Stomach (tissue), 9 donors: ENCODE results near the gene CARD6. TPM values are rescaled to one million over a fixed set of nuclear protein-coding genes. Genes with fewer than 3 reads are reported as not detected.

Experiments
- DNase-seq, 2 donors: peaks; one replicate each; pipeline versions ENCODE4 v3.0.0 to v3.0.0-alpha.2; 2013 to 2019
- H3K27ac ChIP-seq, 5 donors: fragments of 200-600 bp in 4 of 5; sonication (generic) in 4 of 5; one replicate each; pipeline ENCODE4 v1.5.1; 2013 to 2019; ENCODE audit warnings: mild to moderate bottlenecking in 1 of 5, moderate library complexity in 1 of 5
- H3K27me3 ChIP-seq, 3 donors: fragments of 200-600 bp; sonication (generic); one replicate each; pipeline ENCODE4 v1.5.1; 2017 to 2019; ENCODE audit warnings: mixed run types in 1 of 3
- H3K36me3 ChIP-seq, 4 donors: fragments of 200-600 bp; sonication (generic); 1 replicate in 3 of 4; 2 replicates in 1 of 4; pipeline ENCODE4 v1.5.1; 2016 to 2019
- H3K4me1 ChIP-seq, 4 donors: fragments of 200-600 bp; sonication (generic); one replicate each; pipeline ENCODE4 v1.5.1; 2016 to 2019
- H3K4me3 ChIP-seq, 4 donors: fragments of 200-600 bp; sonication (generic) in 3 of 4; one replicate each; pipeline ENCODE4 v1.5.1; 2016 to 2019; ENCODE audit warnings: mild to moderate bottlenecking in 1 of 4
- H3K9me3 ChIP-seq, 4 donors: fragments of 200-600 bp; sonication (generic); one replicate each; pipeline ENCODE4 v1.5.1; 2016 to 2019
- CTCF ChIP-seq, 7 experiments: fragments of 450-650 bp in 4 of 7; fragments of 200-600 bp in 3 of 7; sonication (generic) in 3 of 7; IDR thresholded peaks; one replicate each; pipeline ENCODE4 v1.5.1; 2016 to 2019; ENCODE audit warnings: antibody characterized with exemption in 7 of 7, control low read depth in 2 of 7, mild to moderate bottlenecking in 1 of 7
- EP300 ChIP-seq: sonication (generic); formaldehyde crosslinking; IDR thresholded peaks from one replicate; pipeline ENCODE4 v1.6.1; 2017; ENCODE audit warnings: antibody characterized with exemption
- POLR2A ChIP-seq, 4 donors: fragments of 450-650 bp; IDR thresholded peaks; one replicate each; pipeline ENCODE4 v1.6.1; 2016; ENCODE audit warnings: antibody characterized with exemption in 4 of 4, control low read depth in 2 of 4, mild to moderate bottlenecking in 1 of 4, moderate library complexity in 1 of 4
- POLR2AphosphoS5 ChIP-seq, 3 donors: sonication (generic); formaldehyde crosslinking; IDR thresholded peaks; one replicate each; pipeline ENCODE4 v1.6.1; 2016; ENCODE audit warnings: antibody characterized with exemption in 3 of 3
- WGBS, 5 donors: extraction: QIAGEN DNeasy Blood & Tissue Kit in 3 of 5; methylation state at CpG; one replicate each; pipeline versions ENCODE4 v1.1.5 to v1.1.7; 2013 to 2018; 5-methylcytosine and 5-hydroxymethylcytosine counted together
- intact Hi-C: fragments of 100-400 bp; cut with DNase I; formaldehyde crosslinking; loops from one replicate; pipeline ENCODE4 v1.15.1; 2023; ENCODE audit warnings: low total_unique reads
- polyA plus RNA-seq, 3 donors: library from polyadenylated mRNA; stranded (reverse); fragments of 200-250 nt; gene quantifications; one replicate each; pipeline ENCODE4 v1.2.3, GENCODE V29; 2013
- total RNA-seq, 5 donors: library from RNA; depleted of rRNA; stranded (reverse); fragments of >200 nt; gene quantifications; one replicate each; pipeline versions ENCODE4 v1.1.0 to v1.2.3, GENCODE V29; 2014 to 2016
- donor health status: healthy with polysubstance abuse.
- donor health status: Bipolar disorder and iron deficiency.
- donor health status: healthy.

CARD6 gene
- total and polyA plus RNA-seq, 8 donors, result 2.0 to 30.8 (median 10.7) TPM

- no peak for TF ChIP-seq CTCF (IDR thresholded peaks at IDR 0.05)
- TF ChIP-seq POLR2A (IDR thresholded peaks at IDR 0.05), result no peak
- TF ChIP-seq EP300, result no peak
- peak in 2 of 3 donors; percentile 54 to 75 for TF ChIP-seq POLR2AphosphoS5 (IDR thresholded peaks at IDR 0.05)
- H3K36me3 ChIP-seq, result no peaks in the 10 kb centered on the region
- 10 to 24% (median 11%) methylated on average over 3 of the region's 3 CpGs for whole genome bisulfite sequencing, 5 donors
- H3K4me3 ChIP-seq, result peak overlapping the region; percentile 96 to 100 (median 98)
- no peaks in the 10 kb centered on the region for H3K27me3 ChIP-seq
- peak overlapping the region in 4 of 5 donors; percentile 96 to 99 (median 98) for H3K27ac ChIP-seq
- no peak for DNase-seq
- H3K9me3 ChIP-seq, result no peaks in the 10 kb centered on the region
- H3K4me1 ChIP-seq, result peaks cover 18 to 67% (median 42%) of the 10 kb centered on the region in 4 donors
- intact Hi-C loops, result no loop called here
These were observed 44.7 kb upstream of the CARD6 start for GRCh38 chr5:40796487-40796889.

- intact Hi-C loops, result no loop called here
- WGBS, 5 donors, result 0 to 1% (median 0%) methylated on average over 31 to 56 of the region's 56 CpGs
- peak overlapping the region; percentile 96 to 100 (median 98) for H3K4me3 ChIP-seq
- no peaks in the 10 kb centered on the region for H3K27me3 ChIP-seq
- peak overlapping the region; percentile 96 to 99 (median 97) for H3K27ac ChIP-seq
- no peak for TF ChIP-seq POLR2A (IDR thresholded peaks at IDR 0.05)
- peak in 1 of 3 donors; percentile 41 for TF ChIP-seq POLR2AphosphoS5 (IDR thresholded peaks at IDR 0.05)
- no peaks in the 10 kb centered on the region for H3K36me3 ChIP-seq
- peaks cover 10 to 58% (median 38%) of the 10 kb centered on the region in 4 donors for H3K4me1 ChIP-seq
- peak; percentile 73 to 90 for DNase-seq
- H3K9me3 ChIP-seq, result no peaks in the 10 kb centered on the region
These were observed 43.7 kb upstream of the CARD6 start for GRCh38 chr5:40797273-40798011.

GRCh38 chr5:40798012-40798800, 43.0 kb upstream of the CARD6 start, which contains the start of gene PRKAA1:
PRKAA1 (minus strand) TSS chr5:40798374; CDS start chr5:40798189, 185 bp downstream.
- H3K4me1 ChIP-seq, result peaks cover 10 to 50% (median 34%) of the 10 kb centered on the region in 4 donors
- H3K9me3 ChIP-seq, result no peaks in the 10 kb centered on the region
- H3K36me3 ChIP-seq, result no peaks in the 10 kb centered on the region
- intact Hi-C loops, result no loop called here
- H3K4me3 ChIP-seq, result peak within 1 kb of the TSS; percentile 96 to 100 (median 98)
- H3K27me3 ChIP-seq, result no peaks in the 10 kb centered on the region
- WGBS, 5 donors, result 0 to 1% (median 0%) methylated on average over 30 to 70 of the region's 70 CpGs
- H3K27ac ChIP-seq, result peak within 1 kb of the TSS; percentile 96 to 99 (median 97)
- peak; percentile 90 to 96 for DNase-seq
- peak in 5 of 7 experiments; percentile 38 to 89 (median 63) for TF ChIP-seq CTCF (IDR thresholded peaks at IDR 0.05)
- TF ChIP-seq POLR2AphosphoS5 (IDR thresholded peaks at IDR 0.05), result peak; percentile 41 to 77 (median 60)
- no peak for TF ChIP-seq EP300

GRCh38 chr5:40798801-40799210, 42.4 kb upstream of the CARD6 start:
- Histone ChIP-seq H3K9me3 (no peaks in the 10 kb centered on the region), H3K27ac (peak overlapping the region; percentile 89 to 99 (median 97)), H3K27me3 (no peaks in the 10 kb centered on the region), H3K4me3 (peak overlapping the region; percentile 96 to 100 (median 98)), H3K36me3 (no peaks in the 10 kb centered on the region), H3K4me1 (peaks cover 10 to 44% (median 31%) of the 10 kb centered on the region in 4 donors)
- TF ChIP-seq CTCF (IDR thresholded peaks at IDR 0.05) (no peak), EP300 (no peak), POLR2A (IDR thresholded peaks at IDR 0.05) (no peak), POLR2AphosphoS5 (IDR thresholded peaks at IDR 0.05) (no peak)
- DNase-seq, result no peak
- 1 to 3% (median 2%) methylated on average over 7 of the region's 7 CpGs for WGBS, 5 donors
- intact Hi-C loops, result no loop called here
